NOMO-1 treated with dmso at 0.1 percent for 144 hours (cell line): ENCODE results near the gene CALML5.

Experiments used
- DNase-seq: peaks from one replicate; lab custom pipeline; 2025; ENCODE audit not compliant: unreplicated experiment; lab: John Stamatoyannopoulos, UW

The CALML5 gene, protein sequence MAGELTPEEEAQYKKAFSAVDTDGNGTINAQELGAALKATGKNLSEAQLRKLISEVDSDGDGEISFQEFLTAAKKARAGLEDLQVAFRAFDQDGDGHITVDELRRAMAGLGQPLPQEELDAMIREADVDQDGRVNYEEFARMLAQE

DNA sequence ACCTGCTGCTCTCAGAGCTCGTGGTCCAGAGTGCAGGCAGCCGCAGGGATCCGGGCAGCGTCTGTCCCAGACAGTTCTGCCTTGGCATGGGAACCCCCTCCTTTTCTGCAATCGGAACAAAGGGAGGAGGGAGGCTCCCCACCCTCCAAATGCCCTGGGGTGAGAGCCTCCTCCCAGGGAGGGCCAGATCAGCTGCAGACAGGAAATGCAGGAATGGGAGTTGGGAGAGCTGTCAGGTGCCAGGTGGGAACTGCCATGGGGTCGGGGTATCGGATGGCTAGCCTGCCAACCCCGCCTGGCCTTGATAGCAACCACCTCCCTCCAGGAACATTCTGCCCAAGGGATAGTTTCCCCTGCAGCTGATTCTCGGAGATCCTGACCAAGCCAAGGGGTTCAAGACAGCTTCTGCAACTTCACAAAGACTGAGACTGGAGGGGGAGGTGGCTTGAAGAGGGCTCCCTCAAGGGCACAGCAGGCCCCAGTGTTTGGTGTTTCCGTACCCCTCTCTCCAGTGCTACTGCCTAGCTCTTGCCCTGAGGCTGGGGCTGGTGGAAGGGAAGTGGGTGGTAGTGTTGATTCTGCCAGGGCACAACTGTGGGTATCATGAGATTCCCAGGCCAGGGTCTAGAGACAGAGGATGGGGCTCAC is at the start of gene CALML5:
CALML5 (minus strand) TSS at position 78 of the 648 bp plus-strand sequence. CDS start 132 bp downstream, outside the sequence.
- DNase-seq: no peak

GRCh38 chr10:5547931-5548660 is 48.7 kb upstream of the CALML5 start:
- DNase-seq: no peak

DNA sequence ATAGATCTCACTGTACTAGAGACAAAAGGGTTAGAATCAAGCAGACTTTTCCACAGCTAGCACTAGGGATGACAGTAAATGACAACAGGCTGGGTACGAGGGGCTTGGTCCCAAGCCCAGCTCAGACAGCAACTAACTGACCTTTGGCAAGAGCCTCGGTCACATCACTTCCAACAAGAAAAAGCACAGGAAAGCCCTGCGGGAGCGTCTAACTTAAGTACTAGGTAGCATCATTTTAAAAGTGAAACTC is 48.2 kb upstream of the CALML5 start:
- DNase-seq: no peak

GRCh38 chr10:5546891-5547680 is 47.7 kb upstream of the CALML5 start:
- no peak for DNase-seq

- DNase-seq: no peak
Measured at GRCh38 chr10:5545778-5546710, 46.7 kb upstream of the CALML5 start.

GRCh38 chr10:5545426-5545777 is 46.0 kb upstream of the CALML5 start:
- DNase-seq: no peak

GRCh38 chr10:5545011-5545410 is 45.6 kb upstream of the CALML5 start:
- no peak for DNase-seq

GRCh38 chr10:5544216-5544805 is 44.9 kb upstream of the CALML5 start:
- no peak for DNase-seq

DNA sequence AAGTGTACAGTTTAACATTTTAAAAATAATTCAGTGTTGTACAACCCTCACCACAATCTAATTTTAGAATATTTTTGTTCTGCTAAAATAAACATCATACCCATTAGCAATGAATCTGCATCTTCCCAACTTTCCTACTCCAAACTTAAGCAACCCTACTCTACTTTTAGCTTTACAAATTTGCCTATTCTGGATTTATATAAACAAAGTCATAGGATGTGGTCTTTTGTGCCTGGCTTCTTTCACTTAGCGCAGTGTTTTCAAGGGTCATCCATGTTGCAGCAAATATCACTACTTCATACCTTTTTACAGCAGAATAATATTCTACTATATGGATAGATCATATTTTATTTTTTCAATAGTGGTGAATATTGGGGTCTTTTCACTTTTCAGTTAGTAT is 44.3 kb upstream of the CALML5 start:
- DNase-seq: no peak

- no peak for DNase-seq
Measured at GRCh38 chr10:5542100-5542499, 42.7 kb upstream of the CALML5 start.

- DNase-seq: no peak
Measured at GRCh38 chr10:5540891-5541290, 41.5 kb upstream of the CALML5 start.

DNA sequence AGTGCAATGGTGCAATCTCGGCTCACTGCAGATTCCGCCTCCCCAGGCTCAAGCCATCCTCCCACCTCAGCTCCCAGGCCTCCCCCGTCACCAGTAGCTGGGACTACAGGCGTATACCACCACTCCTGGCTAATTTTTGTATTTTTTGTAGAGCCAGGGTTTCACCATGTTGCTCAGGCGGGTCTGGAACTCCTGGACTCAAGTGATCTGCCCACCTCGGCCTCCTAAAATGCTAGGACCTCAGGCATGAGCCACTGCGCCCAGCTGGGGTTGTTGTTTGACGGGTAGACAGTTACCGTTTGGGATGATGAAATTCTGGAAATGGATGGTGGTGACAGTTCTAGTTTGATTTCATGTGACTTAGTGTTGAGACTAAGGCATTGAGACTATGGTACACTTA is 40.7 kb upstream of the CALML5 start:
- DNase-seq: no peak

DNA sequence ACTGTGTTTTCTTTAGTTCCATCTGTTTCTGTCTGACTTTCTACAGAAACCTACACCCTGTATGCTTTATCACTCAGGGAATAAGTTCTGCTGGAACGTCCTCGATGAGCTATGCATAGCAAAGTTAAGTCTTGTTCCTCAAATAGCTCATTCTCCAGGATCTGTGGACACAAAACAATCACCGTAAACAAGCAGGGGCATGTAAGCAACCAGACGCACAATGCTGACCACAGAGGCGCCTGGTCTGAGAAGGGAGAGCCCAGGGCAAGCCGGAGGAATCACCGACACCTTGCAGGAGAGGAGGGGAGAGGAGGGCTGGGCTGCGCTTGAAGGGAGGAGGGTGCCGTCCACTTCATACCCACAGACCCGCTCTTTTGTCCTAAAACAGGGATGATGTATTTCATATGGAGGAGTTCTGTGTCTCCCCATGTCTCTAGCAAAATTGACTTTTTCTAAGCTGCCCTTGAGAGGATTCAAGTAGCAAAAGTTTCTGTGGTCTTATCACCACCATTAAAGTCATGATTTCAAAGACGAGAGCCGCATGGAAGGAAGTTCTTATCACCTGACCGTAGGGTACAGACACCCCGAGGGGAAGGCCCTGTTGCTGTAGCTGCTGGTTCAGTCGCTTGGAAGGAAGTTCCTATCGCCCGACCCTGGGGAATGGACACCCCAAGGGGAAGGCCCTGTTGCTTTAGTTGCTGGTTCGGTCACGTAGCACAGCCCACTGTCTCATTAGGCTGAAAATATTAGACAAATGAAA is 39.7 kb upstream of the CALML5 start:
- DNase-seq: no peak

- DNase-seq: no peak
Measured at GRCh38 chr10:5538446-5538845, 39.1 kb upstream of the CALML5 start.

DNA sequence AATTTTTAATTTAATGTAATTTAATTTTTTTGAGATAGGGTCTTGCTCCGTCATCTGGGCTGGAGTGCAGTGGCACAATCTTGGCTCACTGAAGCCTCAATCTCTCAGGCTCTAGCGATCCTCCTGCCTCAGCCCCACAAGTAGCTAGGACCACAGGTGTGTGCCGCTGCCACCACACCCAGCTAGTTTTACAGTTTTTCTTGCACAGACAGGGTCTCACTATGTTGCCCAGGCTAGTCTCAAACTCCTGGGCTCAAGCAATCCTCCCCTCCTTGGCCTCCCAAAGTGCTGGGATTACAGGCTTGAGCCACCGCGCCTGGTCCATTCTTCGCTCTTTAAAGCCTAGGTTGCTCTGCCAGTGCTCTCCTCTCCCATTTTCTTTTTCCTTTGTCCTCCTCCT is 38.3 kb upstream of the CALML5 start:
- DNase-seq: no peak

DNA sequence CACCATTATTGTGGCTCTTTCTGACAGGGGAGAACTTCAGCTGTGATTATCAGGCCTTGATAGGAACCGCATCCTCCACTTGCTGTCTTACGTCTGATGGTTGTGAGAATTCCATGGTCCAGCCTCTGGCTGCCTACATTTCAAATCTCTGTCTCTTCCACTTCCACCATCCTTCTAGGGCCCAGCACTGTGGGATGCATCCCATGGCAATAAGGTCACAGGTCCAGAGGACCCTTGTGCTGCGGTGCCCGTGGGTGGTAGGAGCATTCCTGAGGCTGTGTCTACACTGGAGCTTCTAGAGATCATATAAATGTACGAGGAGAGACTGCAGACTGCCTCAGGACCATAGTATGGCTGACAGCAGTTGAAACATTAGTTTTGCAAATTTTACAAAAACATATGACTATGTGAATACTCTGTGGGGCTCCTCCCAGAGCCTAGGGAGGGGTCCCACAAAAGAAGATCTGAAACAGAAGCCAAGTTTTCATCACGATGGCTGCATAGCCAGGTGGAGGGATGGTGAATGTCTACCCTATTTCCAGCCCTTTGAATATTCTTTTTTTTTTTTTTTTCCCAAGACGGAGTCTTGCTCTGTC is 37.2 kb upstream of the CALML5 start:
- no peak for DNase-seq

DNA sequence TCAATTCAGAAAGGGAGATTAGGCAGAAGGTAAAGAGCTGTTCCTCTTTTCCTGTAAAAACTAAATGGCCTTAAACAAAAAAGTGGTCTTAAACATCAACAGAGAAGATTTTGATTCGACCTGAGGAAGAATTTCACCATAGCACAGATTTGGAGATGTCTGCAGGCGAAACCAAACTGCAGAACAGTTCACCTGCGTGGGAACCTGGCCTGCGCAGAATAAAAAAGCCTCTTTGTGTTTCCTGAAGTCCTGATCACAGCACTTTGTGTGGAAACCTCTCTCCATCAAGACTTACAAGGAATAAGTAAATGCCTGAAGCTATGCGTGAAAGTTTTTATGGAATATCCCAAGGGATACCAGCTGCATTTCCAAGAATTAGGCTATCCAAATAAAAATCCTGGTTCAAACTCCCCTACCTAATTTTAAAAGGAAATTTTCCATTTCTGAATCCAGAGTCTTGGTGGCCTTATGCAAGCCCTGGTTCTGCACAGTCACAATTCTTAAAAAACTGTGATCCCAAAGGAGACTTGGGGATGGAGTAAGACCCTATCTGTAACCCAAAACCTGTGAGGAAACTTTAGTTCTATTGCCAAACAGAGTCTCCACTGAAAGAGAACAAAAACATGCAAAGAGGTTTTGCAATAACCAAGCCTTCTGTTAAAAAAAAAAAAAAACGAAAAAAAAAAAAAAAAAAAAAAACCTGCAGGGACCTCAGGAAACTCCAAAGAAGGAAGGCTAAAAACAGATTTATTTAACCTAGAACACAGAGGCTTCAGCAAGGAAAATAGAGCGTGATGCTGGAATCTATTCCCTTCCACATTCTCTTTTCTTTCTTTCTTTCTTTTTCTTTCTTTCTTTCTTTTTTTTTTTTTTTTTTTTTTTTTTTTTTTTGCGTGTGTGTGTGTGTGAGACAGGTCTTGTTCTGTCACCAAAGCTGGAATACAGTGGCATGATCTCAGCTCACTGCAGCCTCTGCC is 35.8 kb upstream of the CALML5 start:
- peak; percentile 56 for DNase-seq
